ENCODE measurements around the gene TTLL3.
A peak's percentile ranks its signal among the peaks of the same experiment; 100 is the strongest.

Gene TTLL3

DNA sequence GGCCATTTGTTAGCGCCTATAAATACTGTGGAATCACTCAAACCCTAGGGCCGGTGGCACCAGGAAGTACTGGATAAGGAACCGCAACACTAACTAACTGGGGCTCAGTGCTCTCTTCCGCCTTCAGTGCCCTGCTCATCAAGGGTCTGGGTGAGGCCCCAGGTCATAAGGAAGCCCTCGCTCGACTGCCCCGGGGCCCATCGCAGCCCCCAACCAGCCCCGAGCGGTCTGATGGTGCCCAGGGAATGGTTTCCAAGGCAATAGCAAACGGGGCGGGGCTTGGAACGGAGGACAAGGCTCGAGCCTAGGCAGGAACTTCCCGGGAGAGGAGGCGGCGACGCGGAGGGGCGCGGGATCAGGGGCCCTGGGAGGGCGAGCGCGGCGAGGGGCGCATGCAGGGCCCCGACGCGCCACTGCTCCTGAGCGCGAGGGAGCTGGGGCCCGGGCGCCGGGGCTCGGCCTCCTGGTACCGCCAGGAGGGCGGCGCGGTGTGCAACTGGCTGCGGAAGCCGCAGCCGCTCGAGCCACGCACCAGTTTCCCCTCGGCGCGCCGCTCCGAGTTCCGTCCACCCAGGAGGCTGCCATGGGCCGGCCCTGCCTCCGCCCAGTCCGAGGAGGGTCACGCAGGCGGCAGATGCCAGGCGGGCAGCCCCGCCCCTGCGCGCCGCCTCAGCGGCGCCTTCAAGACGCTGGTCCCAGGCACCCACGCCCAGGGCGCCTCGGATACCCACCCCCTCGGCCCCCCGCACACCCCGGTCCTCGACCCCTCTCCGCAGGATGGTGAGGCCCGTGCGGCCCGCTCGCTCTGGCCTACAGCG is at the start of gene TTLL3:
TTLL3 (plus strand) TSS at position 648 of the 818 bp plus-strand sequence. CDS start 400 bp downstream, outside the sequence.
- peak within 1 kb of the TSS; percentile 61 for H3K4me3 ChIP-seq (ENCODE audit: low read depth, low read length)
- no peak for DNase-seq (ENCODE audit: low read depth)
- no peak for TF ChIP-seq CTCF (IDR thresholded peaks at IDR 0.05; ENCODE audit: low read depth, low read length, missing control alignments)

GRCh38 chr3:9760779-9761505 is 49.1 kb upstream of the TTLL3 start:
- DNase-seq (ENCODE audit: low read depth): no peak
- no peak for TF ChIP-seq CTCF (IDR thresholded peaks at IDR 0.05; ENCODE audit: low read depth, low read length, missing control alignments)
- H3K4me3 ChIP-seq (ENCODE audit: low read depth, low read length): no peak overlapping the region

DNA sequence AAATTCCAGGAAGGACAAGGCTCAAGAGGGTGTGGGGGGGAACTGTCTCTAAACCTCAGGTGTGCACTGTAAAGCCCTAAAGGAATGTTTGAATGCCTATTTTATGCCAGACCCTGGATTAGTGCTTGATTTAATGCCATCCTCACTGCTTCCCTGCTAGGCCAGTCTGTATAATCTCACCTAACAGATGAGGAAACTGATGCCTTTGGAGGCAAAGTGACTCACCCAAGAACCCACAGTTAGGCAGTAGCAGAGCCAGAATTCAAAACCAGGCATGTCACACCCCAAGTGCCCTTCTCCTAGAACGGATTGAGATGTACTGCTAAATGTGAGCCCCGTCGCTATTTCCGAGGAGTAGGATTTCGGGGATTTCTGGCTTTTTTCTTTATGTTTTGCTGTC is 48.1 kb upstream of the TTLL3 start:
- TF ChIP-seq CTCF (IDR thresholded peaks at IDR 0.05; ENCODE audit: low read depth, low read length, missing control alignments): no peak
- DNase-seq (ENCODE audit: low read depth): no peak
- no peak overlapping the region for H3K4me3 ChIP-seq (ENCODE audit: low read depth, low read length)

DNA sequence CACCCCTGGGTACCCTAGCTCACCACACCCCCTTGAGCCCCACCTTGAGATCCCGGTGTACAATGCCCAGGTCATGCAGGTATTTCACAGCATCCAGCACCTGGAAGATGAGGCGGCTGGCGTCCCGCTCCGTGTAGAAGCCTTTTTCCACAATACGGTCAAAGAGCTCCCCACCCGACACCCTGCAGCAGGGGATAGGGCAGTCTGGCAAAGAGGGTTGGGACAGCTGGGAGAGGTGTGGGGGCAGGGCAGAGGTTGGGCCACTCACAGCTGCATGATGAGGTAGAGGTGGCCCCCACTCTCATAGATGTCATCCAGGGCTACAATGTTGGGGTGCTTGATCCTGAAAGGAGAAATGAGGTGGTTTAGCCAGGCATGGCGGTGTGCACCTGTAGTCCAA is 47.2 kb upstream of the TTLL3 start:
- TF ChIP-seq CTCF (IDR thresholded peaks at IDR 0.05; ENCODE audit: low read depth, low read length, missing control alignments): no peak
- no peak for DNase-seq (ENCODE audit: low read depth)
- no peak overlapping the region for H3K4me3 ChIP-seq (ENCODE audit: low read depth, low read length)

GRCh38 chr3:9765865-9766264 is 44.2 kb upstream of the TTLL3 start:
- no peak for DNase-seq (ENCODE audit: low read depth)
- TF ChIP-seq CTCF (IDR thresholded peaks at IDR 0.05; ENCODE audit: low read depth, low read length, missing control alignments): no peak
- no peak overlapping the region for H3K4me3 ChIP-seq (ENCODE audit: low read depth, low read length)

GRCh38 chr3:9767418-9767817 is 42.6 kb upstream of the TTLL3 start:
- DNase-seq (ENCODE audit: low read depth): no peak
- no peak for TF ChIP-seq CTCF (IDR thresholded peaks at IDR 0.05; ENCODE audit: low read depth, low read length, missing control alignments)
- no peak overlapping the region for H3K4me3 ChIP-seq (ENCODE audit: low read depth, low read length)

Measured in GM12864 (cell line).